ENCODE measurements around the gene PDPR. TPM values are rescaled to one million over a fixed set of nuclear protein-coding genes. Genes with fewer than 3 reads are reported as not detected.
"Not testable (repeated sequence)": the region's sequence is repeated elsewhere in the genome, so short reads cannot be mapped to it uniquely, and the experiment has no call there.

Gene PDPR
- polyA plus RNA-seq, 1 donor (not counting 4 experiments of a cell fraction or from before 2014, with no cell fraction given): 19.8 TPM

- H3K27ac ChIP-seq (ENCODE audit: control insufficient read depth, insufficient read depth, low read length); H3K36me3 ChIP-seq (ENCODE audit: control insufficient read depth in 2 of 2, extremely low read depth in 1 of 2, insufficient read depth in 2 of 2, low read length in 2 of 2); DNase-seq (ENCODE audit: low read depth, low spot score); H3K4me1 ChIP-seq (ENCODE audit: control insufficient read depth, extremely low read depth, insufficient read depth, low read length); H3K9ac ChIP-seq (ENCODE audit: control insufficient read depth, extremely low read depth, insufficient read depth, low read length); H3K9me1 ChIP-seq (ENCODE audit: control insufficient read depth, extremely low read depth, insufficient read depth, low read length); H3K27me3 ChIP-seq (ENCODE audit: control insufficient read depth, extremely low read depth, insufficient read depth, low read length); FAIRE-seq; H3K4me3 ChIP-seq (ENCODE audit: control insufficient read depth in 2 of 3, extremely low read depth in 1 of 3, insufficient read depth in 2 of 3, low read depth in 1 of 3, low read length in 3 of 3); H3K4me2 ChIP-seq (ENCODE audit: control insufficient read depth, extremely low read depth, insufficient read depth, low read depth, low read length); dilution Hi-C loops (cut with MboI; ENCODE audit: extremely low pct_ligation_motif_present, low sequenced_read_pairs); H2AFZ ChIP-seq (ENCODE audit: control insufficient read depth, low read length); H3K79me2 ChIP-seq (ENCODE audit: control insufficient read depth, insufficient read depth, low read length); H4K20me1 ChIP-seq (ENCODE audit: control insufficient read depth, extremely low read depth, insufficient read depth, low read length); H3K9me3 ChIP-seq (ENCODE audit: control insufficient read depth, low read depth, low read length): not testable (repeated sequence)
These were observed 2.0 kb upstream of the PDPR start for GRCh38 chr16:70112162-70112561.

GRCh38 chr16:70113599-70113981 lies 542 bp upstream of the PDPR start:
- dilution Hi-C loops (cut with MboI; ENCODE audit: extremely low pct_ligation_motif_present, low sequenced_read_pairs); DNase-seq (ENCODE audit: low read depth, low spot score); H3K27me3 ChIP-seq (ENCODE audit: control insufficient read depth, extremely low read depth, insufficient read depth, low read length); H4K20me1 ChIP-seq (ENCODE audit: control insufficient read depth, extremely low read depth, insufficient read depth, low read length); H3K4me1 ChIP-seq (ENCODE audit: control insufficient read depth, extremely low read depth, insufficient read depth, low read length); H3K9me1 ChIP-seq (ENCODE audit: control insufficient read depth, extremely low read depth, insufficient read depth, low read length); H3K79me2 ChIP-seq (ENCODE audit: control insufficient read depth, insufficient read depth, low read length); H3K36me3 ChIP-seq (ENCODE audit: control insufficient read depth in 2 of 2, extremely low read depth in 1 of 2, insufficient read depth in 2 of 2, low read length in 2 of 2); H3K27ac ChIP-seq (ENCODE audit: control insufficient read depth, insufficient read depth, low read length); H3K9me3 ChIP-seq (ENCODE audit: control insufficient read depth, low read depth, low read length); FAIRE-seq: not testable (repeated sequence)
- Histone ChIP-seq H2AFZ (ENCODE audit: control insufficient read depth, low read length) (peak overlapping the region; percentile 60), H3K4me3 (ENCODE audit: control insufficient read depth in 2 of 3, extremely low read depth in 1 of 3, insufficient read depth in 2 of 3, low read depth in 1 of 3, low read length in 3 of 3) (peak overlapping the region in 1 of 3 experiments; percentile 57), H3K4me2 (ENCODE audit: control insufficient read depth, extremely low read depth, insufficient read depth, low read depth, low read length) (peak overlapping the region; percentile 16), H3K9ac (ENCODE audit: control insufficient read depth, extremely low read depth, insufficient read depth, low read length) (peak overlapping the region; percentile 56)

GRCh38 chr16:70118354-70118753 lies 4.2 kb downstream of the PDPR start:
- dilution Hi-C loops (cut with MboI; ENCODE audit: extremely low pct_ligation_motif_present, low sequenced_read_pairs); FAIRE-seq: not testable (repeated sequence)

GRCh38 chr16:70118776-70119175 lies 4.6 kb downstream of the PDPR start:
- H3K27me3 ChIP-seq (ENCODE audit: control insufficient read depth, extremely low read depth, insufficient read depth, low read length); H3K9me3 ChIP-seq (ENCODE audit: control insufficient read depth, low read depth, low read length); H4K20me1 ChIP-seq (ENCODE audit: control insufficient read depth, extremely low read depth, insufficient read depth, low read length); H3K4me2 ChIP-seq (ENCODE audit: control insufficient read depth, extremely low read depth, insufficient read depth, low read depth, low read length); FAIRE-seq; H3K4me1 ChIP-seq (ENCODE audit: control insufficient read depth, extremely low read depth, insufficient read depth, low read length); H3K4me3 ChIP-seq (ENCODE audit: control insufficient read depth in 2 of 3, extremely low read depth in 1 of 3, insufficient read depth in 2 of 3, low read depth in 1 of 3, low read length in 3 of 3); H3K36me3 ChIP-seq (ENCODE audit: control insufficient read depth in 2 of 2, extremely low read depth in 1 of 2, insufficient read depth in 2 of 2, low read length in 2 of 2); DNase-seq (ENCODE audit: low read depth, low spot score); H3K9me1 ChIP-seq (ENCODE audit: control insufficient read depth, extremely low read depth, insufficient read depth, low read length); H3K27ac ChIP-seq (ENCODE audit: control insufficient read depth, insufficient read depth, low read length); H3K9ac ChIP-seq (ENCODE audit: control insufficient read depth, extremely low read depth, insufficient read depth, low read length); H2AFZ ChIP-seq (ENCODE audit: control insufficient read depth, low read length); dilution Hi-C loops (cut with MboI; ENCODE audit: extremely low pct_ligation_motif_present, low sequenced_read_pairs): not testable (repeated sequence)
- peaks cover 10% of the 10 kb centered on the region for H3K79me2 ChIP-seq (ENCODE audit: control insufficient read depth, insufficient read depth, low read length)

More at GRCh38 chr16:70118354-70118753, 4.2 kb downstream of the PDPR start:
- not testable (repeated sequence) for H4K20me1 ChIP-seq (ENCODE audit: control insufficient read depth, extremely low read depth, insufficient read depth, low read length); H3K36me3 ChIP-seq (ENCODE audit: control insufficient read depth in 2 of 2, extremely low read depth in 1 of 2, insufficient read depth in 2 of 2, low read length in 2 of 2); H3K9me3 ChIP-seq (ENCODE audit: control insufficient read depth, low read depth, low read length); H3K9me1 ChIP-seq (ENCODE audit: control insufficient read depth, extremely low read depth, insufficient read depth, low read length); H2AFZ ChIP-seq (ENCODE audit: control insufficient read depth, low read length); H3K4me2 ChIP-seq (ENCODE audit: control insufficient read depth, extremely low read depth, insufficient read depth, low read depth, low read length); H3K27ac ChIP-seq (ENCODE audit: control insufficient read depth, insufficient read depth, low read length); H3K27me3 ChIP-seq (ENCODE audit: control insufficient read depth, extremely low read depth, insufficient read depth, low read length); DNase-seq (ENCODE audit: low read depth, low spot score); H3K9ac ChIP-seq (ENCODE audit: control insufficient read depth, extremely low read depth, insufficient read depth, low read length); H3K4me1 ChIP-seq (ENCODE audit: control insufficient read depth, extremely low read depth, insufficient read depth, low read length); H3K4me3 ChIP-seq (ENCODE audit: control insufficient read depth in 2 of 3, extremely low read depth in 1 of 3, insufficient read depth in 2 of 3, low read depth in 1 of 3, low read length in 3 of 3)
- H3K79me2 ChIP-seq (ENCODE audit: control insufficient read depth, insufficient read depth, low read length): peaks cover 10% of the 10 kb centered on the region

- H3K36me3 ChIP-seq (ENCODE audit: control insufficient read depth in 2 of 2, extremely low read depth in 1 of 2, insufficient read depth in 2 of 2, low read length in 2 of 2); H3K79me2 ChIP-seq (ENCODE audit: control insufficient read depth, insufficient read depth, low read length); H3K9me1 ChIP-seq (ENCODE audit: control insufficient read depth, extremely low read depth, insufficient read depth, low read length); H3K9me3 ChIP-seq (ENCODE audit: control insufficient read depth, low read depth, low read length); H4K20me1 ChIP-seq (ENCODE audit: control insufficient read depth, extremely low read depth, insufficient read depth, low read length); H3K4me1 ChIP-seq (ENCODE audit: control insufficient read depth, extremely low read depth, insufficient read depth, low read length); DNase-seq (ENCODE audit: low read depth, low spot score); H3K27me3 ChIP-seq (ENCODE audit: control insufficient read depth, extremely low read depth, insufficient read depth, low read length); H2AFZ ChIP-seq (ENCODE audit: control insufficient read depth, low read length); H3K27ac ChIP-seq (ENCODE audit: control insufficient read depth, insufficient read depth, low read length); H3K4me3 ChIP-seq (ENCODE audit: control insufficient read depth in 2 of 3, extremely low read depth in 1 of 3, insufficient read depth in 2 of 3, low read depth in 1 of 3, low read length in 3 of 3); dilution Hi-C loops (cut with MboI; ENCODE audit: extremely low pct_ligation_motif_present, low sequenced_read_pairs); H3K4me2 ChIP-seq (ENCODE audit: control insufficient read depth, extremely low read depth, insufficient read depth, low read depth, low read length); FAIRE-seq; H3K9ac ChIP-seq (ENCODE audit: control insufficient read depth, extremely low read depth, insufficient read depth, low read length): not testable (repeated sequence)
These were observed 6.3 kb downstream of the PDPR start for GRCh38 chr16:70120398-70120797.

Measured in keratinocyte (primary cell).